ENCODE results near the gene IQCF6.

GRCh38 chr3:51733859-51734571, 45.0 kb downstream of the IQCF6 start:
- TF ChIP-seq, protein P1, sequence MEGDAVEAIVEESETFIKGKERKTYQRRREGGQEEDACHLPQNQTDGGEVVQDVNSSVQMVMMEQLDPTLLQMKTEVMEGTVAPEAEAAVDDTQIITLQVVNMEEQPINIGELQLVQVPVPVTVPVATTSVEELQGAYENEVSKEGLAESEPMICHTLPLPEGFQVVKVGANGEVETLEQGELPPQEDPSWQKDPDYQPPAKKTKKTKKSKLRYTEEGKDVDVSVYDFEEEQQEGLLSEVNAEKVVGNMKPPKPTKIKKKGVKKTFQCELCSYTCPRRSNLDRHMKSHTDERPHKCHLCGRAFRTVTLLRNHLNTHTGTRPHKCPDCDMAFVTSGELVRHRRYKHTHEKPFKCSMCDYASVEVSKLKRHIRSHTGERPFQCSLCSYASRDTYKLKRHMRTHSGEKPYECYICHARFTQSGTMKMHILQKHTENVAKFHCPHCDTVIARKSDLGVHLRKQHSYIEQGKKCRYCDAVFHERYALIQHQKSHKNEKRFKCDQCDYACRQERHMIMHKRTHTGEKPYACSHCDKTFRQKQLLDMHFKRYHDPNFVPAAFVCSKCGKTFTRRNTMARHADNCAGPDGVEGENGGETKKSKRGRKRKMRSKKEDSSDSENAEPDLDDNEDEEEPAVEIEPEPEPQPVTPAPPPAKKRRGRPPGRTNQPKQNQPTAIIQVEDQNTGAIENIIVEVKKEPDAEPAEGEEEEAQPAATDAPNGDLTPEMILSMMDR (IDR thresholded peaks at IDR 0.05) = no peak
- TF ChIP-seq POLR2AphosphoS5 (IDR thresholded peaks at IDR 0.05; ENCODE audit: low read depth, low read length) (no peak), EP300 (IDR thresholded peaks at IDR 0.05; ENCODE audit: borderline replicate concordance in 1 of 2, low read depth in 1 of 2, low read length in 1 of 2) (no peak)
